Stromal cell of bone marrow (primary cell): ENCODE measurements around the gene ATP8B3.

Experiments used
- DNase-seq: peaks from one replicate; pipeline ENCODE4 v3.0.0-alpha.2; 2012; ENCODE audit warnings: low read depth

Gene ATP8B3

DNA sequence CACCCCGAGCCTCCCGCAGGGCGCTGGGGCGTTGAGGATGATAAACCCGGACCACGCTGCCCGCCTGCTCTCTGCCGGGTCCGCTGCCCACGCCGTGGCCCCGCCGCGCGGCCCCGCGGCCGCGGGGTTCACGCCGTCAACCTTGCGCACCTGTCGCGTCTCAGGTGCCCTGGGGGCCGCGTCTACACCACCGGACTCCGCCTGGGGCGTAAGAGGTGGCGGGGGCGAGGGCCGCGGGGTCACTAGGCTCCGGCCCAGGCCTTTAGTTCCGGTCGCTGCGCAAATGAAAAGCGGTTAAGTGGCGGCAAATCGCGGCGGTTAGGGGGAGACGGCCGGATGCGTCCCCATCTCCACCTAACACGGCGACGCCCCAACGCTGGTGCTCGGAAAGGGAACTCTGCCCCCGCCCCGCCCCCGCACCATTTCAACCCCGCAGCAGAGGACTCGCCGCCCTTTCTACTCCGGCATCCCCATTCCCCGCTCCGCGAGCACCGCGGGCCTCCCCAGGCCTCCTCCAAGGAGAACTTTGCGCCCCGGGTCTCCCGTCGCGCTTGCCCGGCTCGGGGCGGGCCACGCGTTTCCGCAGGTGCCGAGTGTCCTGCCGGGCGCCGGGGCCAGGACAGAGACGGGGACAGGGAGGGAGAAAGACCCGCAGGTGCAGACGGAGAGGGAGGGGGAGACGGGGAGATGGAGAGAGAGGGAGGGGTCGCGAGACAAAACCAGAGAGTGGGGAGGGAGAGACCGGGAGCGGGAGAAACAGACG, 54.4 kb downstream of the ATP8B3 start:
- DNase-seq = no peak

DNA sequence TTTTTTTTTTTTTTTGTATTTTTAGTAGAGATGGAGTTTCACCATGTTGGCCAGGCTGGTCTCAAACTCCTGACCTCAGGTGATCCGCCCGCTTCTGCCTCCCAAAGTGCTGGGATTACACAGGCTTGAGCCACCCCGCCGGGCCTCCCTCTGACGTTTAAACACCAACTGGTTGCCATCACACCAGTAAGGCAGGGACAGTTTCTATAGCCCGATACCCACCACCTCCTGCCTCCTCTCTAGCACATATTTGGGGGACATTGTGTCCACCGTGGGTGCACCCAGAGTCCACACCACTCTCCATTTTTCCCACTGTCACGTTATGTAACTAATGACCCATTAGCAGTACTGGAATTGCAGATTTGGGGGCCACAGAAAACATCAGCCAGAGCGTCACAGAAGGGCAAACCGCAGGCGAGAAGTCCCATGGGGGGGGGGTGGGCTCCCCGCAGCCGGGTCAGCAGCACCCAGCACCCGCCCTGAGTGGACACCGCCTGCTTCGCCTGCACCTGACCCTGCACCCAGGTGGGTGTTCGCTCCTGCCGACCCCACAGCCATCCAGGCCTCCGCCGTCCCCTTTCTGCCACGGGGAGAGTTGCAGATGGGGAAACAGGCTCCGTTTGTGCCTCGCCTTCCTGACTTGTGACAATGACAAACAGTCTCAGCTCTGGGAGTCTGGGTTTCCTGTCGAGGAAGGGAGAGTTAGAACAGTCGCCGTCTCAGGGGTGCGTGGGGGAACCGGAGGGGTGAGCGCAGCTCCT, 55.2 kb downstream of the ATP8B3 start:
- no peak for DNase-seq

DNA sequence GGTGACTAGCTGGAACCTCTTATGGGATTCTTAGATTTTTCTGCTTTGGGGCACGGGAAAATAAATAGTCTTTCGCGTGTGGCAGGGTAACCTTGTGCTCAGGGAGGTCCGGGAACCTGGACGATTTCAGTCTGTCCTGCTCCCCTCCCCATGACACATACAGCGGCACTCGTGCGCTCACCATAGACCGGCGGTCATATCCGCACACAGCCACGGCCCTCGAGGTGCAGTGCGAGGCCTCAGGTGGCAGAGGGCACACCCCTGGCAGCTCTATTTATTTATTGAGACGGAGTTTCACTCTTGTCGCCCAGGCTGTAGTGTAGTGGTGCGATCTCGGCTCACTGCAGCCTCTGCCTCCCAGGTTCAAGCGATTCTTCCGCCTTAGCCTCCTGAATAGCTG, 55.8 kb downstream of the ATP8B3 start:
- no peak for DNase-seq

DNA sequence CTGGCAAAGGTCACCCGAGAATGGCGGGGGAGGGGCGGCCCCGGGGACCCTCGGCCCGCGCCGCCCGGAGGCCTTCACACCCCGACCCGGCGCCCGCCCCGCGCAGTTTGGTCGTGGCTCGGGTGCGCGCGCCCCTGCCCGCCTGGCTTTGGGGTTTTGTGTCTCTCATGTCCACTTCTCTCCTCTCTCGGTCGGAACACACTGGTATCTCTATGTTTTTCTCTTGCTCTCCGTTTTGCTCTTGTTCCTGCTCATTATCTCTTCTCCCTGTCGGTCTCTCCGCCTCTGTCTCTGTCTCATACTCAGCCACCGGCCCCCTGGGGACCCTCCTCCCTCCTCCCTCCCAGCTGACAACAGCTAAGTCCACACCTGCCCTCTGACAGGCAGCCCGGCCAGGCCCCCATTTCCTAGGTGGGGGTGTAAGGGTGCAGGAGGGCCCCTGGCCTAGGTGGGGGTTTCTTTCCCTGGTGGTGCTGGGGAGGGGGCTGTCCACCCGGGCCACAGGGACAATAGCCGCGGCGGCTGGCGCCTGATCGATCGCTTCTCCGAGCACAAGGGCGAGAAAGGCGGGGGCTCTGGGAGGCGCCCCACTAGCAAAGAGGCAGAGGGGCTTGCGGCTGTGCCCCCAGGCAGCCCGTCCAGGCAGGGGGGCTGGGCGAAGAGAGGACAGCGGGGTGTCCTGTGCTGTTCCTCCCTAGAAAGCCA, 56.5 kb downstream of the ATP8B3 start:
- no peak for DNase-seq

DNA sequence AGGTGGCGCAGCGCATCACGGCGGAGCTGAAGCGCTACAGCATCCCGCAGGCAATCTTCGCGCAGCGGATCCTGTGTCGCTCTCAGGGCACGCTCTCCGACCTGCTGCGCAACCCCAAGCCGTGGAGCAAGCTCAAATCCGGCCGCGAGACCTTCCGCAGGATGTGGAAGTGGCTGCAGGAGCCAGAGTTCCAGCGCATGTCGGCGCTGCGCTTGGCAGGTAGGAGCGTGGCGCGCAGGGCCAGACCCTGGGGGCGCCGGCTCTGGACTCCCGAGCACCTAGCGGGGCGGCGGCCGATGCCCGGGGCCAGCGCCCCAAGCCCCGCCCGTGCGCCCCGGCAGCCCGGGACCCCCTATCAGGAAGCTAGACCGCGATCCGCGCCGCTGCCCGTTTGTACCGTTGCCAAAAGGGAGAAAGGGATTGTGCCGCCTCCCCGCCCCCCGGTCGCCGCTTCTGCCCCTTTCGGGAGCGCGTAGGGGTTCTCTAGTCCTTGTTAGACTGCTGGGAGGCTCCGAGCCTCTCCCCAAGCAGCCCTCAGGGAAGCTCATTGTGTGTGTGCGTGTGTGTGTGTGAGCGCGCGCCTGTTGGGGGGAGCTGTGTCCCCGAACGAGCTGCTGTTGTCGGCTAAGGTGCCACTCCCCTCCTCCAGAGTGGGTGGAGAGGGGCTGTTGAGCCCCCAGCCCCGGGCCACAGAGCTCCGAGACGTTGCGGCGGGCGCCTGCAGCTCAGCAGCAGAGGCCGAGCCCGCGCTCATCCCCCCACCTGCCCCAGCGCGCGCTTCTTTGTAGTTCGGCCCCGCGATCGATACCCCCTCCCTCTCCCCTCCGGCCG, 57.2 kb downstream of the ATP8B3 start:
- no peak for DNase-seq

DNA sequence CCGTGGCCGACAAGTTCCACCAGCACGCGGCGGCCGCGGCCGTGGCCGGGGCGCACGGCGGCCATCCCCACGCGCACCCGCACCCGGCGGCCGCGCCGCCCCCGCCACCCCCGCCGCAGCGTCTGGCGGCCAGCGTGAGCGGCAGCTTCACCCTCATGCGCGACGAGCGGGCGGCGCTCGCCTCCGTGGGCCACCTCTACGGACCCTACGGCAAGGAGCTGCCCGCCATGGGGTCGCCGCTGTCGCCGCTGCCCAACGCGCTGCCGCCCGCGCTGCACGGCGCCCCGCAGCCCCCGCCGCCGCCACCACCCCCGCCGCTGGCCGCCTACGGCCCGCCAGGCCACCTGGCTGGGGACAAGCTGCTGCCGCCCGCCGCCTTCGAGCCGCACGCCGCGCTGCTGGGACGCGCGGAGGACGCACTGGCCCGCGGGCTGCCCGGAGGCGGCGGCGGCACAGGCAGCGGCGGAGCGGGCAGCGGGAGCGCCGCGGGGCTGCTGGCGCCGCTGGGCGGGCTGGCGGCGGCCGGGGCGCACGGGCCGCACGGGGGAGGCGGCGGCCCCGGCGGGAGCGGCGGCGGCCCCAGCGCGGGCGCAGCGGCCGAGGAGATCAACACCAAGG, 57.9 kb downstream of the ATP8B3 start:
- DNase-seq = no peak

DNA sequence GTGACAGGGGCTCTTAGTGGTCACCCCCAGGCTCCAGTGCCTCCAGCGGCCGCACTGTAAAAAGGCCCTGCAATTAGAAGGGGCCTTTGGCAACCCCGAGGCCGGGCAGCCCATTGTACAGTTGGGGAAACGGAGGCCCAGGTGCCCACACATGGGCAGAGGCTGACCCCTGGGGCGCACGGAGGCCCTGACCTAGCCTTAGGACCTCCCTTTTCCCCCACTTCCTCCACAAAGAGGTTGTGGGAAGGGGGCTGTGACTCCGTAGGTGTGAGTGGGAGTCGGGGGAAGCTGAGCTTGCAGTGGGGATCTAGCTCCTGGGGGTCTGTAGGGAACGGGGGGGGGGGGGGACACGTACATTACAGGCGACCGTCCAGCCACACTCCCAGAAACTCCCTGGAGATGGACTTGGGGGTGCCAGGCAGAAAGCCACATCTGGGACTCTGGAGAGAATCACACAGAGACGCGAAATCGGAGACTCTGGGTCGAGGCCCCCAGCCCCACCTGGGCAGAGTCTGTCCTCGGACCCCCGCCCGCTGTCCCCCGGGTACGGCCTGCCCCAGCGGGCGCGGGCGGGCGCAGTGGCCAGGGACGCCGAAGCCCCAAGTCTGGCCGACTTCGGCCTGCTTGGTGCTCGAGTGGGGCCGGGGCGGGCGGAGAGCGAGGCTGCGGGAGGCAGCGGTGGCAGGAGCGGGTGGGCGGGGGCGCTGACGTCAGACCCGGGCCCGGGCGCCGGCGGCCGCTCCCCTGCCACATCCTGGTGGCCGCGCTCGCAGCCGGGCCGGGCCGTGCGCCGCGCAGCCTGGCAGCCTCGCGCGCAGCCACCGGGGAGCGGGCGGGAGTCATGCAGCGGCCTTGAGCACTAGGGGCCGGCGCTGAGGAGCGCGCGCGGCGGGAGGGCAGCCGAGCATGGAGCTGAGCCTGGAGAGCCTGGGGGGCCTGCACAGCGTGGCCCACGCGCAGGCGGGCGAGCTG, 59.0 kb downstream of the ATP8B3 start, which contains the start of gene ONECUT3:
TSS of gene ONECUT3 (plus strand) at position 750 of the 972 bp plus-strand sequence. CDS start at position 907, 157 bp downstream.
- no peak for DNase-seq

DNA sequence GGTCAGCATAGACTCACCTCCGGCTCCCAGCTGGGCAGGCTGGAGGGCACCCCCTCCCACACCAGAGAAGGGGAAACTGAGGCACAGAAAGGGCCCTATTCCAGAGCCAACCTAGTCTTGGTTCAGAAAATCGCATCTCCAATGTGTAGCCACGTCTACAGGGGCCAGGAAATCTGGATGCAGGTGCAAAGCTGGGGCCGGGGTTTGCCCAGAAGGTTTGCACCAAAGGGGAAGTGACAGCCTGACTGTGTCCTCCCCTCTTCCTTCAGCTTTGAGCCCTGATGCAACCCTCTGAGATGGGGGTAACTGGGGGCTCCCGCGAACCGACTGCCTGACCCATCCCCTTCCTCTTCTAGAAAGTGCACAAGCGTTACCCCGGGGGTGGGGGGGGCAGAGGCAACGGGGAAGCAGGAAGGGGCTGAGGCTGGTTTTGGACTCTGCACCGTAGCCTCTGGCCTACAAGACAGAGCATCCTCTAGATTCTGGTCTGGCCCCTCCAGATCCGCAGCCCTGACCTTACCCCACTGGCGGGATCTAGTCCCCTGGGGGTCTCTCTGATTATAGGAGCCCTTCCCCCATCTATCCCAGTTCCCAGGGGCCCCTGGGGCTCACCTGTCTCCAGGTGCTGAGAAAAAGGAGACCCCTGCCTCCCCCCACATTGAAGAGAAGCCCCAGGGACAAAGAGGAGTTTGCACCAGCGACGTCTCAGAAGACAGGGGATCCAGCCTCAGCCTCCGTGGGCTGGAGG, 59.9 kb downstream of the ATP8B3 start:
- no peak for DNase-seq

DNA sequence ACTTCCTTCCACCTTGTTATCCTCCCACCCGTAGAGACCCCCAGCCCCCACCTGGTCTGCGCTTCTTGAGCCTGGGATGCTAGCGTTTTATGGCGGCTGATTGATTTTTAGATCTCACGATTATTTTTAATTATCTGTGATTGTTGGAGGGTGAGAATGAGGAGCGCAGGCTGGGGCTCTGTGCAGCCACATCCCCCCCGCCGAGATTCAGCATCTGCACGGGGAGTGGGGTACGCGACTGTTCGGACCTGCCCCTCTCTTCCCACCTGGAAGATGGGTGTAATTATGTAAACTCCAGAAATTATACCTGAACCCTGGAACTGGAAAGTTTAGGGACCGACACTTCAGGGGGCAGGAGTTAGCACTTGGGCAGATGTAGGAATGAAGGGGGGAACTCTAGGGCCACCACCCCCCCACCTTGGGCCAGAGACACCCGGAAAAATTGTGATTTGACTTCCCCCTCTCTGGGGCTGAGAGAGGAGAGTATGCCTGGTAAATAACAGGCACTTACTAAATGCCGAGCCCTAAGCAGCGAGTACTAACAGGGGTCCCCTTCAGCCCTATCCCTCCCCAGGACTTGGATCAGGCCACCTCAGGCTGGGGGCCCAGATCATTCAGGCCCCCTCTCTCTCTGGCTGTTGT, 60.6 kb downstream of the ATP8B3 start:
- DNase-seq = no peak

DNA sequence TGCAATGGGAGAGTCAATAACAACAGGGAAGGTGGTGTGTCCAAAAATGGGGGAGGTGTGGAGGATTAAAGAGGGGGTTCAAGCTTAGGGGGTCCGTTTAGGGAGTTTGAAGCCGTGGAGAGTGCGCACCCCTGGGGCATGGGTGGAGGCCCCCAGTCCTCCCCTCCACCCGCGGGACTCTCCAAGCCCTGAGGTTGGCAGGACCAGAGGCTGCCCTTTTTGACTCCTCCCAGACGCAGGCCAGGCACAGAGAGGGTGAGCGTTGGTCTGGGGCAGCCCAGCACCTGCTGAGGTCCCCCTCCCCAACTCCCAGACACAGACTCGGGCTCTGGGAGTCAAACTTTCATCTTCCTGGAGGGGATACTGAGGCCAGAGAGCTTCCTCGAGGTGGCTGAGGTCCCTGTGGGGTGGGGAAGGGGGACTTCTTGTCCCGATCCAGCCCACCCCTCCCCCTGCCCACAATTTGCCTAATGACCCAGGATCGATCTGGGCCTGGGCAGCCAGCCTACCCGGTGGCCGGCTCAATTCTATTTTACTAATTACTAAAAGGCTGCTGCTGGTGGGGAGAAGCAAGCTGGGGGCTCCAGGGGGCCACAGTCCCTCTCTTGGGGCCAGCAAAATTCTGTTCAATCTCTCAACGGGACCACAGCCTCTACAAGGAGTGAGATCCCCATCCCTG, 61.6 kb downstream of the ATP8B3 start:
- no peak for DNase-seq

DNA sequence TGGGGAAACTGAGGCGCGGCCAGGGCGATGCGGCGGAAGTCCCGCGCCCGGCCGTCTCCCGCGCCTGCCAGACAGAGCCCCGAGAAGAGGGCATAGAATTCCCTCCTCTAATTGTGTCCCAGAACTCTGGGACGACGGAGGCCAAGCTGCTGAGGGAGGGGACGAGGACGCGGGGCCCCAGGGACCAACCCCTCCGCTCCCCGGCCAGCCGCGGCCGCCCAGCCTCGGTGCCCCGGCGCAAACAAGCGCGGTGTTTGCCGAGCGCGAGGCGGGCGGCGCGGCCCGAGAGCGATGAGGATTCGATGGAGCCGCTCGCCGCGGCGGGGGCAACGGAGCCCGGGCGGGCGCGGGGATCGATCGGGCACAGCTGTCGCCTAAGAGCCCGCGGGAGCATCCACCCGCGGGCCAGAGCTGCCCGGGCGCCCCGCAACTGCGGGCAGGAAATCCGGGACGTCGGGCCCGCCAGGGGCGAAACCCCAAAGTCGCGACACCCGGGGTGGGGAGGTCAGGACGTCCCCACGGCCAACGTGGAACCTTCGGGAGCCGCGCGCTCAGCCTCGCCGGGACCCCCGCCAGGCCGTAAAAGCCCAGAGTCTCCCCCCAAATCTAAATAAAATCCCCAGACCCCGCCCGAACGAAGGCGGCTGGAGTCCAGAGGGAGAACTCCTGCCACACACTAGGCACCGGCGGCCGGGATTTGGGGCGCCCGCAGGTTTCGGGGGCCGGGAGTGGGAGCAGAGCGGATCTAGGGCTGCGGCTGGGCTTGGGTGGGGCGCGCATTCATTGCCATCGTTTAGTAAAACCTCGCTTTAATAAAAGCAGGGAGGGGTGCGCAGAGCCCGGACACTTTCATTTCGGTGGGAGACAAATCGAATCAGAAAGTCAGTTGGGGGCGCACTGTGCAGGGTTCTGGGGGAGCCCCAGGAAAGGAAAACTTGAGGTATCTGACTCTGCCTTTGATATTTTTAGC, 62.4 kb downstream of the ATP8B3 start:
- DNase-seq = no peak

DNA sequence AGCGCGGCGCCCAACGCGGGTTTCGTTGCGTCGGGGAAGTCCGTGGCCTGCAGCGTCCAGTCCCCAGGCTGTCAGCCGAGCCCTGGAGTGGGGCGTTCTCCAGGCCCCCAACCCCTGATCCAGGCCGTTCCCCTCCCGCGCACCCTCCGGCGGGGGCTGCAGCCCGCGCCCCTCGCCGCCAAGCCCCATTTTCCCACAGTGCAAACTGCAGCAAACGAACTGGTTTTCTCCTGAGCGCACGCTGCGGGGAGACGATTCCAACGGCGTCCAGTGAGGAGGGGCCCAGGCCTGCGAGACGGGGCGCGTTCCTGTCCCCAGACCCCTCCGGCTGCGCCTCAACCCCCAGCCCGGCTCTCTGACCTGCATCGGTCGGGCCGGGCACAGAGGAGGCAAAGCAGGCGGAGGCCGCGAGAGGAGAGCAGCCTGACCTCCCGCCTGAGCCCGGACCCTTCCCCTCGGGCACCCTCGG, 63.2 kb downstream of the ATP8B3 start:
- no peak for DNase-seq

DNA sequence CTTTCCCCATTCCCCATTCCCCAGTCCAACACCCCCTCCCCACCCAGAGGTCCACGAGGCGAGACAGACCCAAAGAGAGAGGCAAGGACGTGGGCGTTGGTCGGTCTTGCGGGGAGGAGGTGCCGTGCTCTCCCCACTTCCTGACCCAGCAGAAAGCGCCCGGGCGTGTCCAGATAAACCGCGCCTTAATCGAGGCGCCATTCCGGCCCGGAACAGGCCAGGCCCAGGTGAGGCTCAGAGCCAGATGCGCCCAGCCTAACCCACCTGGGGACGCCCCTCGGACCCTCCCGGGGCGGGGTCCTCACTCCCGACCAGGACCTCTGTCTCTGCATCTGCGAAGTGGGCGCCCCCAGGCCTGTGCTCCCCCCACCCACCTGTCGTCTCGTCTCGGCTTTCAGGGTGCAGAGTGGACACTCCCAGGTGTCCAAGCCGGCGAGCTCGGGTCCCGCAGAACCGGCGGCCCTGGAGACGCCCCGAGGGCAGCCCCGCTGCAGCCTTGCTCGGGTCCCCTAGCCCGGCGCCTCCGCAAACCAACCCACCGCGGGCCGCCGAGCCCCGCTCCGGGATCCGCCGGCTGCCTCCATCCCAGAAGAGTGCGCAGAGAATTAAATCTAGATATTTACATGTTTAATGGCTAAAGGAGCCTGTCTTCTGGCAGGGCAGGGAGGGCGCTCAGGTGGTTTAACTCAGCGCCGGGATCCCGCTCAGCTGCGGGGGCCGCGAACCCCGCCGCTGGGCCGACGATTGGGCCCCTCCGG, 63.8 kb downstream of the ATP8B3 start:
- DNase-seq = no peak

DNA sequence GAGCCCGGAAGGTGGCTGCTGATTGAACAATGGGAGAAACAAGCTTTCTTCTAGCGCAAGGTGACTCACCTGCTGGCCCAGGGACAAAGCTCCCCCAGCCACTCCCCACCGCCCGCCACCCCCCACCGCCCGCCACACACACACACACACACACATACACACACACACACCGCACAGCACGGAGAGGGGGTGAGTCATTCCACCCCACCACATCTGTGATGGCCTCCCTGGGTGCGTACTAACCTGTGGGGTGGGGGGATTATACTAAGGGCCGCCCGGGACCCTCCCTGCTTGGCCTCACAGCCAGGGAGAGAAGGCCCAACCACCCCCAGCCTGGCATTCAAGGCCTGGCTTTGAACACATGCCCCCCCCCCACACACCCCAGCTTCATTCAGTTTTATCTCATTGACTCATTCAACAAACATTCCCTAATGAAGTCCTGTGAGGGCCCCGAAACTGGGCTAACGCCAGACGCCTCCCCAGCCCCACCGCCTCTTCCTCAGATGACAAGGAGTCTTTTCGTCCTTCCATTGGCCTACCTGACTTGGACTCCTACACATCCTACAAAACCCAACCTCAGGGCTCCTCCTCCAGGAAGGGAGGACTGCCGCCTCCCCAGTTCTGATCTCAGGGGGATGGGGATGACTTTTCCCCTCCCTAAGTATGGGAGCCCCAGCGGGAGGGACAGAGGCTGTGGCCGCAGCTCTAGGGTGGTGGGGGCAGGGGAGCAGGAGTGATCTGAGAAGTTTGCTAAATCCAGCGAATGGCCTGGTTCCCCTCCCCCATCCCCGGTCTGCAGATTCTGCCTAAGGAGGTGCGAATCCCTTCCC, 64.6 kb downstream of the ATP8B3 start:
- DNase-seq = no peak
